OCI-LY1 (cell line): Measurements from ENCODE around the gene CCDC13.
"Not testable (repeated sequence)": the region's sequence is repeated elsewhere in the genome, so short reads cannot be mapped to it uniquely, and the experiment has no call there.

ENCODE experiments used
- CTCF ChIP-seq: fragments of 200-600 bp; sonication (generic), shearing (Covaris generic); IDR thresholded peaks from 2 replicates; pipeline ENCODE4 v1.5.1; 2017; ENCODE audit warnings: mild to moderate bottlenecking, antibody characterized with exemption, low read length, moderate library complexity, mixed read lengths
- EZH2 ChIP-seq: fragments of 200-600 bp; sonication (generic), shearing (Covaris generic); IDR thresholded peaks from 2 replicates; pipeline ENCODE4 v1.8.0; 2017; ENCODE audit warnings: borderline replicate concordance, mixed run types, mild to moderate bottlenecking, antibody characterized with exemption, low read length, moderate library complexity, mixed read lengths

GRCh38 chr3:42810706-42811105, 37.7 kb upstream of the CCDC13 start:
- TF ChIP-seq CTCF, EZH2: not testable (repeated sequence)
